NCI-H2171 treated with DMSO at 0.1 percent for 48 hours (cell line): Measurements from ENCODE around the gene CNPY1.

Experiments used
- DNase-seq: peaks from one replicate; lab custom pipeline; 2025; lab: John Stamatoyannopoulos, UW

The CNPY1 gene

GRCh38 chr7:155488483-155489127 is 57.8 kb downstream of the CNPY1 start:
- DNase-seq, result no peak

GRCh38 chr7:155487509-155488482 is 58.6 kb downstream of the CNPY1 start:
- no peak for DNase-seq

GRCh38 chr7:155486783-155487508 is 59.4 kb downstream of the CNPY1 start:
- DNase-seq, result no peak

DNA sequence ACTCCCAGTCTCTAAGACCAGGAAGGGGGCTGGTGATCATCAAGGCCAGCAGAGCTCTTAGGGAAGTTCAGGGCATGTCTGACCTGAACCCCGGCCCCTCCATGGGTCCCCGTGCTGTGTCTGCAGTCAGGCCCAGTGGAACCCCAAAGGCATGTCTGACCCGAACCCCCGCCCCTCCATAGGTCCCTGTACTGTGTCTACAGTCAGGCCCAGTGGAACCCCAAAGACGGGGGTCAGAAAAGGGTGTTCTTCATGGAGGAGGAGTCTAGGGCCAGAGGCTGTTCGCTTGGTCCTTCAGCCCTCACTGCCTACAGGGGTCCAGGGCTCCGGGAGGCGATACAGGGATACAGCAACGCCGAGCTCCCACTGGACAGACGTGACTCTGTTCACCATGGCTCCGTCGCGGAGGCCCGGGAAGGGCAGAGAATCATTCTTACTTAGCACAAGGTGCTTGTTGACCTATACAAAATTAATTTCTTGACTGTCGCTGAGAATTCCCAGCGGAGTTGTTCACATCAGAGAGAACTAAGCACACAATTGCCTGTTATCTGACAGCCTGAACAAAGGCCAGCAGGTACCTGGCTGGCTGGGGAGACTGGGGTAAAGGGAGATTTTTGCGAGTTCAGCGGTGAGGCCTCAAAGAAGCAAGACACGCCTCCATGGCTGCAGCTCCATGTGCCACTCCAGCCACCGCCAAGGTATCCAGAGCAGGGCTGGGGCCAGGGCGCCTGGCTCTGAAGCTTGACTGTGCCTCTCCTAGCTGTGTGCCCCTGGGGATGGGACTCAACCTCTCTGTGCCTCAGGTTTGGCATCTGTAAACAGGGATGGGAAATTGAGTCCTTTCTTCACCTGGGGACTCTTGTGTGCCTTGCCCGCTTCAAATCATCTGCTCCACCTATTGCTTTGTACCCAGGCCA is 61.6 kb downstream of the CNPY1 start:
- no peak for DNase-seq

DNA sequence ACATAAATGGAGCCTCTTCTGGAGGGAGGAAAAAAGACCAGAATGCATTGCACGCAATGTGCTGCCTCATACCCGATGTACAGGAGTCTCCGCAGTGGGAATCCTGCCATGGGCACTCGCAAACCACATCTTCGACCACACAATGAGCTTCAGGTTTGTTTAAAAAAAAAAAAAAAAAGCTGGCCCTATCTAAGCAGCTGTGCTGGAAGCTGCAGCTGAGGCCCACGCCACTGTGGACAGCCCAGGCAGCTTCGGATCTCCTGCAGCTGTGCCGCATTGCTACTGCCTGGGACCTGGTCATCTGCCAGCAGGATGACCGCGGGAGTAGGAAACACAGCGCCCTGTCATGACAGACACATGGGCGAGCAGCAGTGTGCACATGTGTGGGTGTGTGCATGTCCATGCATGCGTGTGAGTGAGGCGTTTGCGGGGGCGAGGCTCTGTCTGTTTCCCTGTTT is 62.5 kb downstream of the CNPY1 start:
- no peak for DNase-seq

DNA sequence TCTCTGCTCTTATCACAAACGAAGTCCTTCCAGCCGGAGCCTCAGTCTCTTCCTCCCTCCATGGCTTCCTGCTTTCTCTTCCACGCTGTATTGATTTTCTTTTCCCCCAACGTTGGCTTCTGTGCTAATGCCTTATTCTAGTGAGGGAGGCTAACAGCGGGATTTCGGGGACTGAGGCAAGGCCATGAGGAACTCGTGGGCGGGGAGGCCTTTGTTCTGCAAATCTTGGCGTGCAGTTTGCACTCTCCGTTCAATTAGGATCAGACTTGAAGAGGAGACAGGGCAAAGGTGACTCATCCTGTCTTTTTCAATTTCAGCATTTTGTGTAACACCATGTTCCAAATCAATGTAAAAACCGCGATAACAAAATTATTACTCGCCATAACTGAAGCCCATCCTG is 63.1 kb downstream of the CNPY1 start:
- no peak for DNase-seq

DNA sequence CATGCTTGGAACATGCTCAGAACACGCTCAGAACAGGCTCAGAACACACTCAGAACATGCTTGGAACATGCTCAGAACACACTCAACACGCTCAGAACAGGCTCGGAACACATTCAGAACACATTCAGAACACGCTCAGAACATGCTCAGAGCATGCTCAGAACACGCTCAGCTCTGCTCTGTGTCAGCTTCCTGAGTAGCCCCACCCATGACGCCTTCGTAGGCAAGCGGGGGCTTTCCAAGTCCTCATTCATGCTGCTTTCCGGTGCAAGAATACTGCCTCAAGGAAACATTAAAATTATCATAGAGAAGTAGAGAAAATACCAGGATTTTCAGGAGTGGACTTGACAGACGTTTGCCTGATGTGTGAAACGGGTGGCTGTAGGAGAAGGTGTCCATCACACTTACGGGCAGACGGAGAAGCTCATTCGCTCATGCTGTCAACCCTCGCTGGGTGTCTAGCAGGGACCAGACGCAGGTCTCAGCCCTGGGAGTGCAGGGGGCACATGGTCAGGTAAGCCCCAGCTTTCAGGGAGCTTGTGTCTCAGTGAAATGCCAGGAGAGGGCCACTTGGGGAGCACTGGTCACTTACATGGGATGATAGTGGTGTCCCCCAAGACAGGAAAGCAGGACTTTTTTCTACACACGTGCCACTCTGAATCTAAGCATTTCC is 63.7 kb downstream of the CNPY1 start:
- DNase-seq, result no peak

GRCh38 chr7:155481764-155482163 is 64.6 kb downstream of the CNPY1 start:
- DNase-seq, result no peak

DNA sequence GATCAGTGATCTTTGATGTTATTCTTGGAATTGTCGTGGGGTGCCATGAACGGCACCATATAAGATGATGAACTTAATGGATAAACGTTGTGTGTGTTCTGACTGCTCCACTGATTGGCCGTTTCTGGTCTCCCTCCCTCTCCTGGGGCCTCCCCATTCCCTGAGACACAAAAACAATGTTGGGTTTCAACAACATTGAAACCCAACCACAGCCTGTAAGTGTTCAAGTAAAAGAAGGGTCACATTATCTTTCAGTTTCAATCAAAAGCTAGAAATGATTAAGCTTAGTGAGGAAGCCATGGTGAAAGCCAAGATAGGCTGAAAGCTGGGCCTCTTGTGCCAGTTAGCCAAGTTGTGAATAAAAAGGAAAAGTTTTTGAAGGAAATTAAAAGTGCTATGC is 68.9 kb downstream of the CNPY1 start:
- DNase-seq, result no peak

DNA sequence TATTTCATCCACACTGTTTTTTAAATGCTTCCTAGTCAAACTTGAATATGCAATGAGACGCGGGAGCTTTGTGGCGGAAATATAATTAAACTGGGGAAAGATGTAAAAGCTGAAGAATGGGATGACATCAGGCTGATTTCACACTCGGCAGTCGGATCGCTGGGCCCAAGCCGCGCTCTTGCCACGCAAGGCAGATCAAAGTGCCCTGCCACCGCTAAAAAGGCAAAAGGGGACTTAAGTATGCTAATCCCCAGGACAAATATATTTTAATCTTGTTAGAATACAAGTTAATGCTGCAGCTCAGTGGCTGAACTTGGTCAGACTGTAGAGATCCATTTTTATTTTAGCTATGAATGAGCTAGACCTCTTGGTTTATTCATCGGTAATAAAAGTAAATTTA is 74.6 kb downstream of the CNPY1 start:
- DNase-seq, result no peak

GRCh38 chr7:155470686-155471638 is 75.4 kb downstream of the CNPY1 start:
- no peak for DNase-seq

DNA sequence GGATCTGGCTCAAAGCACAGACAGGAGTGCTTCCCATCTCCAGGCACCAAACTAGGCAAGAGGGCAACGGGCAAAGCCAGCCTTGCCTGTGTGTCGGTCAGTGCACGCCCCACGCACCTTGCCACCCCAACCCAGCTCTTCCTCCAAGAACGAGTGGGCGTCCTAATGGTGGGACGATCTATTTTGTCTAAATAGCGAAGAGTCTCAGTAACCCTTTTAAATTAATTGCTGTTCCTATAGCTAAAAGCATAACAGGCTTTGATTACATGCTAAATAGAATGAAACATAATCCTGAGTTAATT is 76.2 kb downstream of the CNPY1 start:
- no peak for DNase-seq

GRCh38 chr7:155469311-155470185 is 76.8 kb downstream of the CNPY1 start:
- no peak for DNase-seq

- DNase-seq, result no peak
Observed at GRCh38 chr7:155468785-155469148, 77.6 kb downstream of the CNPY1 start.

DNA sequence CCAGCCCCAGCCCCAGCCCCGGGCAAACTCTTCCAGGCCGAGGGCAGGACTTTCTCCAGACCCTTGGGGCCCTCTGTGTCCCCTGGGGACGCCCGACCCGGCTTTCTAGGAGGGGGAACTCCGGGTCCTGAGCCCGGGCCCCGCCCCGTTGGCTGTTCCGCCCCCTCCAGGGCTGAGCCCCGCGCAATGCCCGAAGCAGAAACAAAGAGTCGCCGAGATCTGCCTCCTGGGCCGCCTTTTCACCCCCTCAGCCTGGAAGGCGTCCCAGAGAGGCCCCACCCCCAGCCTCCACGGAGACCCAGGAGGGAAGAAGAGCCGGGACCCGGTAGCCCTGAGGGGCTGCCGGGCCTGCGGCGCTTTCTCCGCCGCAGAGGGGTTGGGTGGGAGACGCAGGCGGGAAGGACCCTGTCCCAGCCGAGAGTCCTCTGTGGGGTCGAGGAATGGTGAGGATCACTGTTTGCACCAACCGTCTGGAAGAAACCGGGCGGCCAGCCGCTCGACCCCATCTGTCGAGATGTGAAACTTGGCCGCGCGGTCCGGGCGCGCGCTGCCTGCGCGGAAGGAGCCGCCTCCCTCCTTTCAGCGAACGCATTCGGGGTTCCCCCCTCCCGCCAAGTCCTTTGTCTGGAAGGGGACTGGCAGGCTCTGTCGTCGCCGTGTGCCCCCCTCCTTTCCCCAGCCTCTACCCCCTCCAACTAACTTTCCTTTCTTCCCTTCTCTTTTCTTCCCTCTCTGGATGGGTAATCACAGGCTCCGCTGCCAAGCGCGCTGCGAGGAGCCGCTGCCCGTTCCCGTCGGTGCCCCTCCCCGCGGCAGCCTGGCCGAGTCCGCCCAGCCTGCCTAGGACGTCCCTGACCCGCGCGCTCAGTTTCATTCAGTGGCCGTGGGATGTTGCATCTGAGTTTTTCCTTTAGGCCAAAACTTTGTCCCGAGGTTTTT is 78.2 kb downstream of the CNPY1 start:
- no peak for DNase-seq

- no peak for DNase-seq
Observed at GRCh38 chr7:155466814-155467733, 79.3 kb downstream of the CNPY1 start.
